ENCODE results near the gene TRPV4. TPM values are rescaled to one million over a fixed set of nuclear protein-coding genes. Genes with fewer than 3 reads are reported as not detected.

The TRPV4 gene
- polyA plus RNA-seq, 1 of the 3 experiments (the other 2 are of a cell fraction) = 5.2 TPM

- WGBS (ENCODE audit: low lambda C conversion rate) = 70% methylated on average over 2 of the region's 2 CpGs
- TF ChIP-seq RCOR1 (IDR thresholded peaks at IDR 0.05; ENCODE audit: low read length) (no peak), EP300 (IDR thresholded peaks at IDR 0.05; ENCODE audit: borderline replicate concordance in 1 of 2, low read depth in 1 of 2, low read length in 1 of 2) (no peak), RXRA (IDR thresholded peaks at IDR 0.05; ENCODE audit: borderline replicate concordance, low read depth) (no peak), FOSL2 (IDR thresholded peaks at IDR 0.05; ENCODE audit: borderline replicate concordance, low read depth) (no peak), GABPA (IDR thresholded peaks at IDR 0.05; ENCODE audit: low read depth) (no peak), CTCF (IDR thresholded peaks at IDR 0.05) (no peak), JUND (IDR thresholded peaks at IDR 0.05) (no peak), RAD21 (IDR thresholded peaks at IDR 0.05; ENCODE audit: low read length) (no peak), EZH2phosphoT487 (IDR thresholded peaks at IDR 0.05; ENCODE audit: borderline replicate concordance, low read depth) (no peak)
- TF ChIP-seq, protein P1, sequence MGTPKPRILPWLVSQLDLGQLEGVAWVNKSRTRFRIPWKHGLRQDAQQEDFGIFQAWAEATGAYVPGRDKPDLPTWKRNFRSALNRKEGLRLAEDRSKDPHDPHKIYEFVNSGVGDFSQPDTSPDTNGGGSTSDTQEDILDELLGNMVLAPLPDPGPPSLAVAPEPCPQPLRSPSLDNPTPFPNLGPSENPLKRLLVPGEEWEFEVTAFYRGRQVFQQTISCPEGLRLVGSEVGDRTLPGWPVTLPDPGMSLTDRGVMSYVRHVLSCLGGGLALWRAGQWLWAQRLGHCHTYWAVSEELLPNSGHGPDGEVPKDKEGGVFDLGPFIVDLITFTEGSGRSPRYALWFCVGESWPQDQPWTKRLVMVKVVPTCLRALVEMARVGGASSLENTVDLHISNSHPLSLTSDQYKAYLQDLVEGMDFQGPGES (IDR thresholded peaks at IDR 0.05; ENCODE audit: low read depth, low read length) = no peak
- H3K9ac ChIP-seq = no peak overlapping the region
- H3K4me3 ChIP-seq (ENCODE audit: low read depth in 2 of 2, low read length in 1 of 2) = no peak overlapping the region
- no peaks in the 10 kb centered on the region for H3K9me3 ChIP-seq
- H3F3A ChIP-seq (replicated peaks; ENCODE audit: insufficient read depth) = no peaks in the 10 kb centered on the region
- no peak for DNase-seq
- no peak overlapping the region for H2AFZ ChIP-seq (ENCODE audit: low read depth)
- no peaks in the 10 kb centered on the region for H3K79me2 ChIP-seq (ENCODE audit: insufficient read depth)
- POLR2A ChIA-PET = no interaction called here
- peaks cover 0 to 50% of the 10 kb centered on the region in 2 experiments; a peak in 1 of 4 replicates for H3K4me1 ChIP-seq (ENCODE audit: control insufficient read depth in 1 of 2, insufficient read depth in 2 of 2, low read depth in 1 of 2, low read length in 1 of 2)
- H3K27ac ChIP-seq (ENCODE audit: low read depth in 2 of 2, low read length in 1 of 2) = no peak overlapping the region; a peak in 1 of 4 replicates
- H3K4me2 ChIP-seq = no peak overlapping the region
- no peaks in the 10 kb centered on the region for H3K9me2 ChIP-seq
- no peaks in the 10 kb centered on the region for H3K27me3 ChIP-seq (ENCODE audit: insufficient read depth)
- CTCF ChIA-PET = interaction anchor here (1.2 to 7.2 kb wide), 5 partner anchors 14 to 244 kb away, joined by 3 to 49 read pairs (median 7); no protein-coding TSS in a partner anchor
- H4K20me1 ChIP-seq (ENCODE audit: insufficient read depth) = no peaks in the 10 kb centered on the region
- no peaks in the 10 kb centered on the region for H3K36me3 ChIP-seq (replicated peaks in 1 of 2; ENCODE audit: control insufficient read depth in 1 of 2, insufficient read depth in 2 of 2, low read length in 1 of 2)
Measured at GRCh38 chr12:109762673-109763191, 70.5 kb downstream of the TRPV4 start.

DNA sequence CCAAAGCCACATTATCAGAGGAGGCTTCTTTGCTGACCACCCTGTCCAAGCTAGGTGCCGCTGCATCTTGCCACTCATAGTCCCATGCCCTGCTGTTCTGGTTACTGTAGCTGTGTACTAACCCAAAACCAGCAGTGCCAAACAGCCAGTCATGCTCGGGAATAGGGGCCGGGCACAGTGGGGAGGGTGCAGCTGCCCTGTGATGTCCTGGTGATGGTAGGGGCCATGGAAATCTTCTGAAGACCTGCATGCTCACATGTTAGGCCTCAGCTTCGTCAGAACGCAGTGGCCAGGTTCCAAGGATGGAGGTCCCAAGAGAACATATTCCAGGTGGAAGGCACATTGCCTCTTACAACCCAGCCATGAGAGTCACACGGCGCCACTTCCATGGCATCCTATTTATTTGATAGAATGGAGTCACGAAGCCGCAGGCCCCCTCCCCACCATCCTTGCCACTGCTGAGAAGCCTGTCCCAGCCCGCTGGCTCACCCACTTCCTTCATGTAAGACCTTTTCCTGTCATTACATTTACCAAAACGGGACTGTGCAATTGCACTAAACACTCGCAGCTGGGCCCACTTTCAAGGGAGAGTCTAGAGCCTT lies 71.0 kb downstream of the TRPV4 start:
- POLR2A ChIA-PET = no interaction called here
- H3F3A ChIP-seq (replicated peaks; ENCODE audit: insufficient read depth) = no peaks in the 10 kb centered on the region
- TF ChIP-seq RXRA (IDR thresholded peaks at IDR 0.05; ENCODE audit: borderline replicate concordance, low read depth) = no peak
- TF ChIP-seq MEF2A (IDR thresholded peaks at IDR 0.05; ENCODE audit: borderline replicate concordance, low read depth) = no peak
- TF ChIP-seq, protein P2, sequence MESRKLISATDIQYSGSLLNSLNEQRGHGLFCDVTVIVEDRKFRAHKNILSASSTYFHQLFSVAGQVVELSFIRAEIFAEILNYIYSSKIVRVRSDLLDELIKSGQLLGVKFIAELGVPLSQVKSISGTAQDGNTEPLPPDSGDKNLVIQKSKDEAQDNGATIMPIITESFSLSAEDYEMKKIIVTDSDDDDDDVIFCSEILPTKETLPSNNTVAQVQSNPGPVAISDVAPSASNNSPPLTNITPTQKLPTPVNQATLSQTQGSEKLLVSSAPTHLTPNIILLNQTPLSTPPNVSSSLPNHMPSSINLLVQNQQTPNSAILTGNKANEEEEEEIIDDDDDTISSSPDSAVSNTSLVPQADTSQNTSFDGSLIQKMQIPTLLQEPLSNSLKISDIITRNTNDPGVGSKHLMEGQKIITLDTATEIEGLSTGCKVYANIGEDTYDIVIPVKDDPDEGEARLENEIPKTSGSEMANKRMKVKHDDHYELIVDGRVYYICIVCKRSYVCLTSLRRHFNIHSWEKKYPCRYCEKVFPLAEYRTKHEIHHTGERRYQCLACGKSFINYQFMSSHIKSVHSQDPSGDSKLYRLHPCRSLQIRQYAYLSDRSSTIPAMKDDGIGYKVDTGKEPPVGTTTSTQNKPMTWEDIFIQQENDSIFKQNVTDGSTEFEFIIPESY (IDR thresholded peaks at IDR 0.05; ENCODE audit: borderline replicate concordance, low read depth) = no peak
- TF ChIP-seq, protein P3, sequence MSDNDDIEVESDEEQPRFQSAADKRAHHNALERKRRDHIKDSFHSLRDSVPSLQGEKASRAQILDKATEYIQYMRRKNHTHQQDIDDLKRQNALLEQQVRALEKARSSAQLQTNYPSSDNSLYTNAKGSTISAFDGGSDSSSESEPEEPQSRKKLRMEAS (IDR thresholded peaks at IDR 0.05; ENCODE audit: low read depth) = no peak
- no peak for TF ChIP-seq RAD21 (IDR thresholded peaks at IDR 0.05; ENCODE audit: low read length)
- TF ChIP-seq RFX5 (IDR thresholded peaks at IDR 0.05; ENCODE audit: low read length) = no peak
- TF ChIP-seq REST (IDR thresholded peaks at IDR 0.05; ENCODE audit: low read depth, low read length) = no peak
- no peak for TF ChIP-seq EZH2phosphoT487 (IDR thresholded peaks at IDR 0.05; ENCODE audit: borderline replicate concordance, low read depth)
- no peak for TF ChIP-seq TEAD4 (IDR thresholded peaks at IDR 0.05; ENCODE audit: borderline replicate concordance, insufficient read depth)
- TF ChIP-seq NFIC (IDR thresholded peaks at IDR 0.05; ENCODE audit: borderline replicate concordance) = no peak

More for the DNA sequence above, 71.0 kb downstream of the TRPV4 start:
- Histone ChIP-seq H3K9me3 (peaks cover under 1% of the 10 kb centered on the region; the same call in 1 of the 2 replicates), H3K36me3 (replicated peaks in 1 of 2; ENCODE audit: control insufficient read depth in 1 of 2, insufficient read depth in 2 of 2, low read length in 1 of 2) (no peaks in the 10 kb centered on the region), H3K27ac (ENCODE audit: low read depth in 2 of 2, low read length in 1 of 2) (no peak overlapping the region; a peak in 1 of 4 replicates), H3K4me2 (no peak overlapping the region), H3K9ac (no peak overlapping the region), H3K4me1 (ENCODE audit: control insufficient read depth in 1 of 2, insufficient read depth in 2 of 2, low read depth in 1 of 2, low read length in 1 of 2) (peaks cover 0 to 52% of the 10 kb centered on the region in 2 experiments; a peak in 1 of 4 replicates), H3K27me3 (ENCODE audit: insufficient read depth) (no peaks in the 10 kb centered on the region), H3K4me3 (ENCODE audit: low read depth in 2 of 2, low read length in 1 of 2) (no peak overlapping the region), H2AFZ (ENCODE audit: low read depth) (no peak overlapping the region), H4K20me1 (ENCODE audit: insufficient read depth) (no peaks in the 10 kb centered on the region), H3K9me2 (no peaks in the 10 kb centered on the region), H3K79me2 (ENCODE audit: insufficient read depth) (no peaks in the 10 kb centered on the region)
- no peak for DNase-seq
- 95% methylated on average over 12 of the region's 12 CpGs for WGBS (ENCODE audit: low lambda C conversion rate)
- CTCF ChIA-PET = interaction anchor here (0.6 to 7.2 kb wide), 4 partner anchors 14 to 243 kb away, joined by 3 to 49 read pairs (median 7); no protein-coding TSS in a partner anchor
